HG02642 (cell line): ENCODE data around the gene ENTHD1.

Experiments used
- ATAC-seq: cut with Tn5 transposase; IDR thresholded peaks from one replicate; pipeline ENCODE4 v1.9.1; 2021; ENCODE audit warnings: mild to moderate bottlenecking; ENCODE audit not compliant: unreplicated experiment, poor library complexity

The ENTHD1 gene

DNA sequence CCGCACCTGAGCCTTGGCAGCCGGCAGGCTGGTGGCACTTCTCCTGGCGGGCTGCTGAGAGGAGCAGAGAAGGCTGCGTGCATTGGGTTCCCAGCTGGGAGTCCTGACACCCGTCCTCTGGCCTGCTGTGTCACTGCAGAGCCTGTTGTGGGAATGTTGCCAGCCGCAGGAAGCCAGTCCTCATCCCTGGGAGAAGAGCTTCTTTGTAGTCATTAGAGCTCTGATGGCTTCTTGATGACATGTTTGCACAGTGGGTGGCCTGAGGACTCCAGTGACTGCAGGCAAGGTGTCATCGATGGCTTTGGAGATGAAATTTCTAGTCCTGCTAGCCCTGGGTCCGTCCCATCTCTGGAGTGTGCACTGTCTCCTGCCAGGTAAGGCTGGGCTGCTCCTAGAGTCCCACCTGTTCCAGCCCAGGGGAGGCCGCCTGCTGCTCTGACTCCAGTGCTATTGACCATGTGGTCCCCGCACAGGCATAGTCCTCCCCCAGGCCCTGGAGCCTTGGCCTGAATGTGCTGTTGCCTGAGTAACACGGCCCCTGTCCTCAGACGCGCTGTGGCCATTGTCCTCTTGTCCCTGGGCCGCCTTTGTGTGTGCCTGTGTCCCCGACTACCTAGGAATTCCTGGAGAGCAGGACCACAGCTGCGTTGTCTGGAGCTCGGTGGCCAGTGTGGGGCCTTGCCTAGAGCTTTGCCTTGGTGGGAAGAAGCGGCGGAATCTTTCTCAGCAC, 193.8 kb downstream of the ENTHD1 start:
- ATAC-seq, result no peak

GRCh38 chr22:39697790-39698430, 195.7 kb downstream of the ENTHD1 start:
- ATAC-seq, result no peak

DNA sequence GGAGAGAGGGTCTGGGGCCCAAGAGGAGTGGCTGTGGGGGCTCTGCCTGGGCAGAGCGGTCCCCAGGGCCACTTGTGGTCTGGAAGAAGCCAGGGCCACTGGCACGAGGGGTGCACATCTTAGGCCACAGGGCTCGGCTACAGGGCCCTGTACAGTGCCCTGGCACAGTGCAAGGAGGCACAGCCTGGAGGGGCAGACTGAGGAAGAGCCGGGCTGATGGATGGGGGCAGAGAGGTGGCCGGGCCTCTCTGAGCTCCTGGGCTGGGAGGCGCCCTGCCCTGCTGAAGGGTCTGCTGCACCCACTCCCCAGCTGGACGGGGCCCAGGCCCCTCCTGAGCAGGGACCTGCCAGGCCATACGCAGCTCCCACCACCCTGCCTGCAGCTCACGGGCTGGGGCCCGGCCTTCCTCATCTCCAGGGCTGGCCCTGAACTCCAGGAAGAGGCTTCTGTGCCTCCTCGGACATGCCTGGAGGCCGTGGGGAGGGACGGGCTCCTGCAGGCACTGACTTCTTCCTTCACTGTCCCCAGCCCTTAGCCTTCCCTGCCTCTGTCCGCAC, 199.5 kb downstream of the ENTHD1 start:
- ATAC-seq, result no peak
